Mesothelial cell of epicardium (in vitro differentiated cells): Measurements from ENCODE around the gene MNX1. TPM values are rescaled to one million over a fixed set of nuclear protein-coding genes. Genes with fewer than 3 reads are reported as not detected.

Source experiments
- DNase-seq, 2 experiments: peaks; one replicate each; pipeline ENCODE4 v3.0.0; 2021; ENCODE audit warnings: low spot score in 2 of 2; ENCODE audit not compliant: unreplicated experiment in 2 of 2
- H3K27ac Mint-ChIP-seq: 2 replicates; pipeline ENCODE4 v1.8.0; 2021; ENCODE audit warnings: mixed read lengths
- H3K27me3 Mint-ChIP-seq: 2 replicates; pipeline ENCODE4 v1.8.0; 2021; ENCODE audit warnings: low read depth, mixed read lengths
- H3K36me3 Mint-ChIP-seq: 2 replicates; pipeline ENCODE4 v1.8.0; 2021; ENCODE audit warnings: mixed read lengths
- H3K4me1 Mint-ChIP-seq: 2 replicates; pipeline ENCODE4 v1.8.0; 2021; ENCODE audit warnings: mixed read lengths
- H3K4me3 Mint-ChIP-seq: 2 replicates; pipeline ENCODE4 v1.8.0; 2021; ENCODE audit warnings: mild to moderate bottlenecking, moderate library complexity, mixed read lengths
- H3K9me3 Mint-ChIP-seq: 2 replicates; pipeline ENCODE4 v1.8.0; 2021; ENCODE audit warnings: mixed read lengths
- CTCF ChIP-seq: fragments of 200-600 bp; sonication (generic); IDR thresholded peaks from one replicate; pipeline ENCODE4 v1.5.0; 2021; ENCODE audit warnings: antibody characterized with exemption; ENCODE audit not compliant: unreplicated experiment
- total RNA-seq: library from RNA; stranded (reverse); gene quantifications from 3 replicates; pipeline ENCODE4 v1.2.1, GENCODE V29; 2021

Gene MNX1
- total RNA-seq, 1 donor from 2014 or later = not detected

- no peak overlapping the region for H3K4me3 Mint-ChIP-seq
- peaks cover 6% of the 10 kb centered on the region for H3K4me1 Mint-ChIP-seq
- no peak overlapping the region for H3K27ac Mint-ChIP-seq
- no peaks in the 10 kb centered on the region for H3K9me3 Mint-ChIP-seq
- no peak for DNase-seq
- H3K27me3 Mint-ChIP-seq = peaks cover 95% of the 10 kb centered on the region
- no peak for TF ChIP-seq CTCF
- H3K36me3 Mint-ChIP-seq = no peaks in the 10 kb centered on the region
Observed at GRCh38 chr7:157019718-157020451, 9.4 kb upstream of the MNX1 start.

GRCh38 chr7:157018997-157019608, 8.6 kb upstream of the MNX1 start:
- no peak for DNase-seq
- TF ChIP-seq CTCF = no peak
- Mint-ChIP-seq H3K36me3 (no peaks in the 10 kb centered on the region), H3K27me3 (peaks cover 95% of the 10 kb centered on the region), H3K4me3 (peak overlapping the region; percentile 59), H3K9me3 (no peaks in the 10 kb centered on the region), H3K4me1 (peaks cover 6% of the 10 kb centered on the region), H3K27ac (no peak overlapping the region)

- Mint-ChIP-seq H3K9me3 (no peaks in the 10 kb centered on the region), H3K4me1 (peaks cover 6% of the 10 kb centered on the region), H3K27me3 (peaks cover 96% of the 10 kb centered on the region), H3K27ac (no peak overlapping the region), H3K36me3 (no peaks in the 10 kb centered on the region), H3K4me3 (peak overlapping the region; percentile 26)
- no peak for TF ChIP-seq CTCF
- DNase-seq = no peak
Observed at GRCh38 chr7:157018328-157018996, 8.0 kb upstream of the MNX1 start.

GRCh38 chr7:157017603-157018327, 7.3 kb upstream of the MNX1 start:
- H3K9me3 Mint-ChIP-seq = no peaks in the 10 kb centered on the region
- no peak overlapping the region for H3K27ac Mint-ChIP-seq
- H3K27me3 Mint-ChIP-seq = peaks cover 96% of the 10 kb centered on the region
- no peak overlapping the region for H3K4me3 Mint-ChIP-seq
- no peaks in the 10 kb centered on the region for H3K36me3 Mint-ChIP-seq
- no peak for TF ChIP-seq CTCF
- peaks cover 6% of the 10 kb centered on the region for H3K4me1 Mint-ChIP-seq
- DNase-seq = no peak

- DNase-seq = no peak
- no peak for TF ChIP-seq CTCF
- no peak overlapping the region for H3K27ac Mint-ChIP-seq
- H3K4me1 Mint-ChIP-seq = peaks cover 6% of the 10 kb centered on the region
- no peaks in the 10 kb centered on the region for H3K9me3 Mint-ChIP-seq
- no peaks in the 10 kb centered on the region for H3K36me3 Mint-ChIP-seq
- H3K4me3 Mint-ChIP-seq = no peak overlapping the region
- H3K27me3 Mint-ChIP-seq = peaks cover 96% of the 10 kb centered on the region
Observed at GRCh38 chr7:157017149-157017548, 6.7 kb upstream of the MNX1 start.
